Caco-2 (cell line): ENCODE measurements around the gene BTBD9. TPM values are rescaled to one million over a fixed set of nuclear protein-coding genes. Genes with fewer than 3 reads are reported as not detected.

Source experiments
- BruUV-seq: library from RNA; stranded (reverse); fragments of 400-500 nt; replicated peaks from 2 replicates; lab custom pipeline; 2021; lab: Mats Ljungman, UMichigan
- CTCF ChIA-PET: fragments of 300-600 bp; sonication (Branson Sonifier 250); formaldehyde crosslinking; loops from one replicate; lab custom pipeline; 2022; ENCODE audit warnings: antibody characterized with exemption; lab: Charles Lee
- POLR2A ChIA-PET: fragments of 300-600 bp; sonication (Branson Sonifier 250); formaldehyde crosslinking; loops from one replicate; lab custom pipeline; 2022; ENCODE audit warnings: antibody characterized with exemption; lab: Charles Lee
- DNase-seq, 2 experiments: peaks; one replicate each; pipeline versions ENCODE4 v3.0.0 to v3.0.0-alpha.2; 2020 to 2022
- H3K27me3 ChIP-seq: replicated peaks from 2 replicates; pipeline ENCODE4 v1.6.0; 2011; ENCODE audit warnings: low read length; ENCODE audit not compliant: control insufficient read depth, insufficient read depth
- H3K36me3 ChIP-seq: 2 replicates; pipeline ENCODE4 v1.5.1; 2011; ENCODE audit warnings: low read length; ENCODE audit not compliant: control insufficient read depth, insufficient read depth
- H3K4me1 ChIP-seq: fragments of 250-450 bp; sonication (Bioruptor Pico); 2 replicates; pipeline ENCODE4 v1.5.1; 2020; ENCODE audit warnings: mild to moderate bottlenecking
- H3K4me3 ChIP-seq: 2 replicates; pipeline ENCODE4 v1.5.1; 2011; ENCODE audit warnings: low read depth, mild to moderate bottlenecking, control low read depth, low read length
- H3K9me3 ChIP-seq: fragments of 250-450 bp; sonication (Bioruptor Pico); 2 replicates; pipeline ENCODE4 v1.5.1; 2020; ENCODE audit warnings: mild to moderate bottlenecking, moderate library complexity
- H3K27ac Mint-ChIP-seq: one replicate; pipeline ENCODE4 v1.8.0; 2022; ENCODE audit warnings: mixed read lengths; ENCODE audit not compliant: unreplicated experiment
- H3K27me3 Mint-ChIP-seq: one replicate; pipeline ENCODE4 v1.8.0; 2022; ENCODE audit warnings: mixed read lengths; ENCODE audit not compliant: insufficient read depth, unreplicated experiment
- H3K36me3 Mint-ChIP-seq: one replicate; pipeline ENCODE4 v1.8.0; 2022; ENCODE audit warnings: mild to moderate bottlenecking, mixed read lengths; ENCODE audit not compliant: insufficient read depth, unreplicated experiment
- H3K4me1 Mint-ChIP-seq: one replicate; pipeline ENCODE4 v1.8.0; 2022; ENCODE audit warnings: low read depth, mixed read lengths; ENCODE audit not compliant: unreplicated experiment
- H3K4me3 Mint-ChIP-seq: one replicate; pipeline ENCODE4 v1.8.0; 2022; ENCODE audit warnings: mild to moderate bottlenecking, moderate library complexity, mixed read lengths; ENCODE audit not compliant: unreplicated experiment
- H3K9me3 Mint-ChIP-seq: one replicate; pipeline ENCODE4 v1.8.0; 2022; ENCODE audit warnings: mixed read lengths; ENCODE audit not compliant: unreplicated experiment
- intact Hi-C: fragments of 100-400 bp; cut with micrococcal nuclease; formaldehyde crosslinking; loops from one replicate; pipeline ENCODE4 v1.10.0; 2022; ENCODE audit not compliant: unreplicated experiment
- total RNA-seq: library from RNA; stranded (reverse); gene quantifications from 2 replicates; pipeline ENCODE4 v1.2.3, GENCODE V29; 2022
- TF ChIP-seq, protein P1 (sequence below), 2 experiments: fragments of 200-600 bp in 1 of 2; IDR thresholded peaks; 1 replicate in 1 of 2; 2 replicates in 1 of 2; pipeline versions ENCODE4 v1.5.1 to v1.8.0; 2011 to 2022; ENCODE audit warnings: antibody characterized with exemption in 1 of 2, control low read depth in 1 of 2, inconsistent platforms in 1 of 2, low read depth in 1 of 2, low read length in 1 of 2, mild to moderate bottlenecking in 1 of 2, moderate library complexity in 1 of 2; ENCODE audit not compliant: insufficient read depth in 1 of 2, severe bottlenecking in 1 of 2, unreplicated experiment in 1 of 2

BTBD9 gene
- total RNA-seq, 1 experiment from 2014 or later = 19.6 TPM

DNA sequence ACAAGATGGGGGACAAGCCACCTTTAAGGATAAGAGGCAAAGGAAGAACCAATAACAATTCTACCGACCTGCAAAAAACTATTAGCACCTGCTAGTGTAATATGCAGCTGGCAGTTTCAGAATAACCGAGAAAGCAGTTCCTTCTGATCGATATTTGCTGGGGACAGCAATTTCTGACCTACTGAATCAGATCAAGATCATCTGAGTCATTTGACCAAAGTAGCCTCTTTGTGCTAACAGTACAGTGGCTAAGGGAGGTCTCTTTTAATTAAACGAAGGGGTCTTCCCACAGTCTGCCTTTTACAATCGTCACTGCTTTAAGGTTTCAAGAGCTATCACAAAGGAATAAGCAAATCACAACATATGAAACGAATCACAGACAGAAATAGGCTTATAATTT, 318.9 kb downstream of the BTBD9 start:
- DNase-seq = no peak
- TF ChIP-seq, protein P1, sequence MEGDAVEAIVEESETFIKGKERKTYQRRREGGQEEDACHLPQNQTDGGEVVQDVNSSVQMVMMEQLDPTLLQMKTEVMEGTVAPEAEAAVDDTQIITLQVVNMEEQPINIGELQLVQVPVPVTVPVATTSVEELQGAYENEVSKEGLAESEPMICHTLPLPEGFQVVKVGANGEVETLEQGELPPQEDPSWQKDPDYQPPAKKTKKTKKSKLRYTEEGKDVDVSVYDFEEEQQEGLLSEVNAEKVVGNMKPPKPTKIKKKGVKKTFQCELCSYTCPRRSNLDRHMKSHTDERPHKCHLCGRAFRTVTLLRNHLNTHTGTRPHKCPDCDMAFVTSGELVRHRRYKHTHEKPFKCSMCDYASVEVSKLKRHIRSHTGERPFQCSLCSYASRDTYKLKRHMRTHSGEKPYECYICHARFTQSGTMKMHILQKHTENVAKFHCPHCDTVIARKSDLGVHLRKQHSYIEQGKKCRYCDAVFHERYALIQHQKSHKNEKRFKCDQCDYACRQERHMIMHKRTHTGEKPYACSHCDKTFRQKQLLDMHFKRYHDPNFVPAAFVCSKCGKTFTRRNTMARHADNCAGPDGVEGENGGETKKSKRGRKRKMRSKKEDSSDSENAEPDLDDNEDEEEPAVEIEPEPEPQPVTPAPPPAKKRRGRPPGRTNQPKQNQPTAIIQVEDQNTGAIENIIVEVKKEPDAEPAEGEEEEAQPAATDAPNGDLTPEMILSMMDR (IDR thresholded peaks at IDR 0.05; ENCODE audit: insufficient read depth in 1 of 2, low read depth in 1 of 2, low read length in 1 of 2, severe bottlenecking in 1 of 2, unreplicated experiment in 1 of 2) = no peak
- no TSS peak for BruUV-seq
- H3K27me3 ChIP-seq = no peaks in the 10 kb centered on the region
- CTCF ChIA-PET = no interaction called here
- no peaks in the 10 kb centered on the region for H3K27me3 Mint-ChIP-seq
- POLR2A ChIA-PET = no interaction called here
- no peaks in the 10 kb centered on the region for H3K4me1 ChIP-seq
- H3K4me3 Mint-ChIP-seq = no peak overlapping the region
- H3K36me3 ChIP-seq = no peaks in the 10 kb centered on the region
- H3K9me3 ChIP-seq = no peaks in the 10 kb centered on the region
- H3K36me3 Mint-ChIP-seq = no peaks in the 10 kb centered on the region
- H3K4me3 ChIP-seq = no peak overlapping the region
- H3K9me3 Mint-ChIP-seq = no peaks in the 10 kb centered on the region
- intact Hi-C loops = no loop called here
- peaks cover 6% of the 10 kb centered on the region for H3K4me1 Mint-ChIP-seq
- H3K27ac Mint-ChIP-seq = no peak overlapping the region

DNA sequence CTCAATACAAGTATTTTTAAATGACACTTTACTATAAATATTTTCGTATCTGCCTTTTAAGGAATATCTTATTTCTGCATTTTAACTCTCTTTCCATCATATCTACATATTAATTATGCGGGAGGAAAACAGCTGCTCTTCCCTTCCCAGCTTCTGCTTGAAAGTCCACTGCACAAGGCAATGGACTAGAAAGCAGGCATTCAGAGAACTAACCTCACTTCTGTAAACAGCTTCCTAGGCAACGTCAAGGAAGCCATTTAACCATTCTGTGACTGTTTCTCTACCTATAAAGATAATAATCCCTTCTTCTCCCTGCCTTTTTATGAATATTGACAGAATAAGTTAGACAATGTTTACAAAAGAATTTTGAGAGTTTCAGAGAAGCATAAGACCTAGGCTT, 319.4 kb downstream of the BTBD9 start:
- Mint-ChIP-seq H3K4me3 (no peak overlapping the region), H3K9me3 (no peaks in the 10 kb centered on the region), H3K27me3 (no peaks in the 10 kb centered on the region), H3K27ac (no peak overlapping the region), H3K4me1 (peaks cover 6% of the 10 kb centered on the region), H3K36me3 (no peaks in the 10 kb centered on the region)
- Histone ChIP-seq H3K4me3 (no peak overlapping the region), H3K36me3 (no peaks in the 10 kb centered on the region), H3K27me3 (no peaks in the 10 kb centered on the region), H3K4me1 (no peaks in the 10 kb centered on the region), H3K9me3 (no peaks in the 10 kb centered on the region)
- BruUV-seq = no TSS peak
- TF ChIP-seq, protein P1 (IDR thresholded peaks at IDR 0.05; ENCODE audit: insufficient read depth in 1 of 2, low read depth in 1 of 2, low read length in 1 of 2, severe bottlenecking in 1 of 2, unreplicated experiment in 1 of 2) = no peak
- intact Hi-C loops = no loop called here
- CTCF ChIA-PET = no interaction called here
- DNase-seq = no peak
- POLR2A ChIA-PET = no interaction called here

DNA sequence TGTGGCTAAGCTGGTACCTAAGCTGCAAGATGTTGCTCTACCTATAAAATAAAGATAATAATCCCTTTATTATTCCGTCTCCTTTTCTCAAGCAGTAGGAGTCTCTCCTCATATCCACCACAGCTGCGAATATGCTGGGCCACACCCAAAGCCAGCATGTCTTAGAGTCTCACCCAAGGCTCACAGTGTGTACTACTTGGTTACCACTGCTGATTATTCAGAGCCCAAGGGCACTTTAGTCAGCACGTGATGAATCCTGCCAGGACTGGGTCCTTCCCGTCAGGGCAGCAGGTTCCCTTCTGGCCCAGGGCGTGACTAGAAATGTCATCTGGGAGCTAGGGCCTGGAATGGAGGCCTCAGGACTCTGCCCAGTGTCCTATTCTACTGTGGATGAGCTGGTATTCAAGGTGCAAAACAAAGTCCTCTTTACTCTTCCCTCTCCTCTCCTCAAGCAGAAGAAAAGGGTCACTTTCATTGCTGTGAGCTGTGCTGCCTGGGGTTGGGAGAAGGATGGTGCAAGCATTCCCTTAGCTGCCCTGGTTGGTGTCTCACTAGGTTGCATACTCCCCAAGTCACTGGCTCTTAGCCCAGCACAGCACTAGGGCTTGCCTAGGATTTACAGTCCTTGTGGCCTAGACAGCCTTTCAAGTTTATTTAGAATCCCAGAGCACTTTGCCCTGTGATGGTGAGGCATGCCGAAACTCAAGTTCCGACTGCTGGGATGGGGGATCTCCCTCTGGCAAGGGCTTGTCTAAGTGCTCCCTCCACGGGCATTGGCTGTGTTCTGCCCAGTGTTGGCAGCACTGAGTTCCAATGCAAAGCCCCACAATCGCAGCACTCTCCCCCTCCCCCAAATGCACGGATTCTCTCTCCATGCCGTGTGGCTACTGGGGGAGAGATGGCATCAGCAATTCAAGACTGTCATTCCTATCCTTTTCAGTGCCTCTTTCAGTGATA, 320.2 kb downstream of the BTBD9 start:
- no peaks in the 10 kb centered on the region for H3K9me3 ChIP-seq
- Mint-ChIP-seq H3K27me3 (no peaks in the 10 kb centered on the region), H3K36me3 (no peaks in the 10 kb centered on the region), H3K9me3 (no peaks in the 10 kb centered on the region), H3K4me1 (peaks cover 6% of the 10 kb centered on the region), H3K4me3 (no peak overlapping the region), H3K27ac (no peak overlapping the region)
- no peak for DNase-seq
- H3K4me1 ChIP-seq = no peaks in the 10 kb centered on the region
- TF ChIP-seq, protein P1 (IDR thresholded peaks at IDR 0.05; ENCODE audit: insufficient read depth in 1 of 2, low read depth in 1 of 2, low read length in 1 of 2, severe bottlenecking in 1 of 2, unreplicated experiment in 1 of 2) = no peak
- H3K36me3 ChIP-seq = no peaks in the 10 kb centered on the region
- no peak overlapping the region for H3K4me3 ChIP-seq
- BruUV-seq = no TSS peak
- H3K27me3 ChIP-seq = no peaks in the 10 kb centered on the region
- ChIA-PET CTCF (no interaction called here), POLR2A (no interaction called here)
- intact Hi-C loops = no loop called here
